Measurements from ENCODE around the gene ERBB2.

DNA sequence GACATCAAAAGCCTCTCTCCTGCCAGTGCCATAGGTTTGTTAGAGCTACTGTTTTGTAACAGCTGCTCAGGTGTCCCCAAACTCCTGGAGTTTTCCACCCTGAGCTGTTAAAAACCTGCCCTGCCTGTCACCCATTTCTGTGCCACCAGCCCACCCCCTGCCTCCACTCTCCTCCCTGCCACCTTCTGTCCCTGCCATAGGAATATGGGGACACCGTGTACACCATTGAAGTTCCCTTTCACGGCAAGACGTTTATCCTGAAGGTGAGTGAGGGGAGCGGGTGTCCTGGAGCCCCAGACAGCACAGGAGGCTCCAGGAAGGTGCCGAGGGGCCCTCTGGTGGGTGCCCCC, 39.9 kb upstream of the ERBB2 start:
- TF ChIP-seq, protein P1, sequence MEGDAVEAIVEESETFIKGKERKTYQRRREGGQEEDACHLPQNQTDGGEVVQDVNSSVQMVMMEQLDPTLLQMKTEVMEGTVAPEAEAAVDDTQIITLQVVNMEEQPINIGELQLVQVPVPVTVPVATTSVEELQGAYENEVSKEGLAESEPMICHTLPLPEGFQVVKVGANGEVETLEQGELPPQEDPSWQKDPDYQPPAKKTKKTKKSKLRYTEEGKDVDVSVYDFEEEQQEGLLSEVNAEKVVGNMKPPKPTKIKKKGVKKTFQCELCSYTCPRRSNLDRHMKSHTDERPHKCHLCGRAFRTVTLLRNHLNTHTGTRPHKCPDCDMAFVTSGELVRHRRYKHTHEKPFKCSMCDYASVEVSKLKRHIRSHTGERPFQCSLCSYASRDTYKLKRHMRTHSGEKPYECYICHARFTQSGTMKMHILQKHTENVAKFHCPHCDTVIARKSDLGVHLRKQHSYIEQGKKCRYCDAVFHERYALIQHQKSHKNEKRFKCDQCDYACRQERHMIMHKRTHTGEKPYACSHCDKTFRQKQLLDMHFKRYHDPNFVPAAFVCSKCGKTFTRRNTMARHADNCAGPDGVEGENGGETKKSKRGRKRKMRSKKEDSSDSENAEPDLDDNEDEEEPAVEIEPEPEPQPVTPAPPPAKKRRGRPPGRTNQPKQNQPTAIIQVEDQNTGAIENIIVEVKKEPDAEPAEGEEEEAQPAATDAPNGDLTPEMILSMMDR (IDR thresholded peaks at IDR 0.05) = no peak
- TF ChIP-seq EZH2phosphoT487 (IDR thresholded peaks at IDR 0.05) (no peak), EZH2 (IDR thresholded peaks at IDR 0.05) (no peak)

Data from neural progenitor cell (in vitro differentiated cells).